OCI-LY7 (cell line): ENCODE data around the gene POC1B. TPM values are rescaled to one million over a fixed set of nuclear protein-coding genes. Genes with fewer than 3 reads are reported as not detected.

ENCODE experiments used
- BruUV-seq: library from RNA; stranded (reverse); fragments of 400-500 nt; replicated peaks from 2 replicates; lab custom pipeline; 2021; lab: Mats Ljungman, UMichigan
- CTCF ChIA-PET: fragments of 300-600 bp; sonication (Branson Sonifier 250); formaldehyde crosslinking; loops from one replicate; lab custom pipeline; 2022; ENCODE audit warnings: antibody characterized with exemption; ENCODE audit not compliant: unreplicated experiment; lab: Charles Lee
- POLR2A ChIA-PET: fragments of 300-600 bp; sonication (Branson Sonifier 250); formaldehyde crosslinking; loops from one replicate; lab custom pipeline; 2022; ENCODE audit warnings: antibody characterized with exemption; lab: Charles Lee
- DNase-seq: peaks from one replicate; pipeline ENCODE4 v3.0.0-alpha.2; 2015; ENCODE audit warnings: low spot score
- H2AFZ ChIP-seq: fragments of 200-600 bp; sonication (generic), shearing (Covaris generic); 2 replicates; pipeline ENCODE4 v1.6.1; 2014; ENCODE audit warnings: mild to moderate bottlenecking, antibody characterized with exemption, low read length, moderate library complexity
- H3K27ac ChIP-seq: fragments of 200-600 bp; sonication (generic); 2 replicates; pipeline ENCODE4 v1.5.1; 2014; ENCODE audit warnings: mixed run types, low read depth, mild to moderate bottlenecking, moderate library complexity, low read length, inconsistent platforms; ENCODE audit not compliant: poor library complexity, severe bottlenecking
- H3K36me3 ChIP-seq: fragments of 200-600 bp; sonication (generic); 2 replicates; pipeline ENCODE4 v1.6.1; 2014; ENCODE audit warnings: mild to moderate bottlenecking, antibody characterized with exemption, low read length, moderate library complexity, mixed read lengths; ENCODE audit not compliant: insufficient read depth
- H3K4me1 ChIP-seq: fragments of 200-600 bp; sonication (generic); 2 replicates; pipeline ENCODE4 v1.5.1; 2014; ENCODE audit warnings: mild to moderate bottlenecking, low read length; ENCODE audit not compliant: insufficient read depth, poor library complexity, severe bottlenecking
- H3K4me2 ChIP-seq: fragments of 200-600 bp; sonication (generic); 2 replicates; pipeline ENCODE4 v1.6.1; 2014; ENCODE audit warnings: mild to moderate bottlenecking, low read length
- H3K4me3 ChIP-seq: fragments of 200-600 bp; sonication (generic); 2 replicates; pipeline ENCODE4 v1.5.1; 2014; ENCODE audit warnings: mild to moderate bottlenecking, low read depth, low read length; ENCODE audit not compliant: poor library complexity, severe bottlenecking
- H3K79me2 ChIP-seq: fragments of 200-600 bp; sonication (generic); 2 replicates; pipeline ENCODE4 v1.6.1; 2016; ENCODE audit warnings: low read depth, mild to moderate bottlenecking, low read length, moderate library complexity, mixed read lengths; ENCODE audit not compliant: insufficient read depth
- H3K9me2 ChIP-seq: fragments of 200-600 bp; sonication (generic); 2 replicates; pipeline ENCODE4 v1.6.1; 2016; ENCODE audit warnings: mild to moderate bottlenecking, low read length, mixed read lengths; ENCODE audit not compliant: insufficient read depth
- H3K9me3 ChIP-seq: fragments of 200-600 bp; sonication (generic); 2 replicates; pipeline ENCODE4 v1.6.1; 2014; ENCODE audit warnings: mild to moderate bottlenecking, mixed run types, low read length, mixed read lengths
- H4K20me1 ChIP-seq: fragments of 200-600 bp; sonication (generic); 2 replicates; pipeline ENCODE4 v1.6.1; 2014; ENCODE audit warnings: mild to moderate bottlenecking, antibody characterized with exemption, low read length, moderate library complexity, mixed read lengths; ENCODE audit not compliant: insufficient read depth
- CTCF ChIP-seq: fragments of 200-600 bp; sonication (generic); conservative IDR thresholded peaks from 2 replicates; pipeline ENCODE4 v1.5.1; 2014; ENCODE audit warnings: mild to moderate bottlenecking, antibody characterized with exemption, low read length, moderate library complexity, mixed read lengths
- EZH2phosphoT487 ChIP-seq: fragments of 200-600 bp; sonication (generic); IDR thresholded peaks from 2 replicates; pipeline ENCODE4 v1.6.1; 2018; ENCODE audit warnings: low read depth, borderline replicate concordance, mild to moderate bottlenecking, mixed run types, antibody characterized with exemption, low read length, moderate library complexity, mixed read lengths
- intact Hi-C: fragments of 100-400 bp; cut with micrococcal nuclease; formaldehyde crosslinking; loops from one replicate; pipeline ENCODE4 v1.10.0; 2022; ENCODE audit not compliant: unreplicated experiment
- total RNA-seq, 2 experiments: library from RNA; depleted of rRNA in 1 of 2; stranded (reverse); fragments of >200 nt in 1 of 2; shearing (Covaris generic) in 1 of 2; gene quantifications; 2 replicates each; pipeline ENCODE4 v1.2.3, GENCODE V29; 2014 to 2022

The POC1B gene
- total RNA-seq, 2 experiments from 2014 or later: 28.9 to 30.9 TPM

DNA sequence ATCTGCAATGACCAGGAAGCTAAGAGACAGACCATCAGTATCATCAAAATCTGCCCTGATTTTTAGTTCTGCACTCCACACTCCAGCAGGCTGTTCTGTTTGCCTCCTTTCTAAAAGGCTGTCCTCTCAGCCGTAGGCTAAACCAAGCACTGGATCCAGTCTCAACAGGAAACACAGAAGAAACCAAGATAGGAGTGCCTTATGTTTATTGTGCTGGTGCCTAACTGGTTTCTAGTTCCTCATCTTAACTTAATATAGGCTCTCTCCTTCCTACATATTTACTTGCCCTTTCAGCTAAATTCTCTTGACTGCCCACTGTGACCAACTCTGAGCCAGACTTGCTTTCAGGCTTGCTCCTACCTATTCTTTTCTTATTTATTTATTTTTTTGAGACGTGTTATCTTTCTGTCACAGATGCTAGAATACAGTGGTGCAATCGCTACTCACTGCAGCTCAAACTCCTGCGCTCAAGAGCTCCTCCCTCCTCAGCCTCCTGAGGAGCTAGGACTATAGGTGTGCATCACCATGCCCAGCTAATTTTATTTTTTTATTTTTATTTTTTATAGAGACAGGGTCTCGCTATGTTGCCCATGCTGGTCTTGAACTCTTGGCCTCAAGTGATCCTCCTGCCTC is 32.1 kb downstream of the POC1B start:
- no peak for TF ChIP-seq EZH2phosphoT487
- no peak for TF ChIP-seq CTCF
- no peaks in the 10 kb centered on the region for H3K9me3 ChIP-seq
- BruUV-seq: no TSS peak
- H4K20me1 ChIP-seq: no peaks in the 10 kb centered on the region
- no peaks in the 10 kb centered on the region for H3K4me1 ChIP-seq
- no peak overlapping the region for H3K4me3 ChIP-seq
- no peak overlapping the region for H3K27ac ChIP-seq
- H3K36me3 ChIP-seq: no peaks in the 10 kb centered on the region
- H3K79me2 ChIP-seq: no peaks in the 10 kb centered on the region
- no peak overlapping the region for H3K4me2 ChIP-seq
- ChIA-PET POLR2A (no interaction called here), CTCF (no interaction called here)
- peak; percentile 15 for DNase-seq
- intact Hi-C loops: no loop called here
- no peaks in the 10 kb centered on the region for H3K9me2 ChIP-seq
- H2AFZ ChIP-seq: no peak overlapping the region

GRCh38 chr12:89492883-89493282 is 33.0 kb downstream of the POC1B start:
- Histone ChIP-seq H3K27ac (no peak overlapping the region), H3K79me2 (no peaks in the 10 kb centered on the region), H3K9me3 (no peaks in the 10 kb centered on the region), H3K4me3 (no peak overlapping the region), H3K9me2 (no peaks in the 10 kb centered on the region), H3K4me2 (no peak overlapping the region), H2AFZ (no peak overlapping the region), H4K20me1 (no peaks in the 10 kb centered on the region), H3K36me3 (no peaks in the 10 kb centered on the region), H3K4me1 (no peaks in the 10 kb centered on the region)
- intact Hi-C loops: no loop called here
- no peak for DNase-seq
- no peak for TF ChIP-seq CTCF
- no peak for TF ChIP-seq EZH2phosphoT487
- ChIA-PET CTCF (no interaction called here), POLR2A (no interaction called here)
- no TSS peak for BruUV-seq

DNA sequence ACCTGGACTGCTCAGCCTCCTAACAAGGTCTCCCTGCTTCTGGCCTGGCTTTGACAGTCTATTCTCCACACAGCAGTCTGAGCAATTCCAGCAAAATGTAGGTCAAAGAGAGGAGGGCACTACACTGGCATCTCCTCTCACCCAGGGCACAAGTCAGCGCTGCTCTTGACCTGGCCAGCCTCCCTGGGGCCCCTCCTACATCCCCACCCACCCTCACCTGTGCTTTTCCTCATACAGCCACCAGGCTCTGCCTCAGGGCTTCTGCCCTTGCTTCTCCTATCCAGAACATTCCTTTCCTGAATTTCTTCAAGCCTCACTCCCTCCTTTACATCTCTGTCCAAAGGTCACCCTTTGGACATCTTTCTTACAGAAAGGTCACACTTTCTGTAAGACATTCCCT is 34.9 kb downstream of the POC1B start:
- no peaks in the 10 kb centered on the region for H3K9me2 ChIP-seq
- H3K4me1 ChIP-seq: no peaks in the 10 kb centered on the region
- BruUV-seq: no TSS peak
- DNase-seq: no peak
- no peak overlapping the region for H3K4me3 ChIP-seq
- POLR2A ChIA-PET: no interaction called here
- H3K36me3 ChIP-seq: no peaks in the 10 kb centered on the region
- H3K4me2 ChIP-seq: no peak overlapping the region
- intact Hi-C loops: no loop called here
- no peak overlapping the region for H3K27ac ChIP-seq
- H3K79me2 ChIP-seq: no peaks in the 10 kb centered on the region
- CTCF ChIA-PET: no interaction called here
- TF ChIP-seq EZH2phosphoT487 (no peak), CTCF (no peak)
- H3K9me3 ChIP-seq: no peaks in the 10 kb centered on the region
- H4K20me1 ChIP-seq: no peaks in the 10 kb centered on the region
- H2AFZ ChIP-seq: no peak overlapping the region
